Neural cell (in vitro differentiated cells): ENCODE results near the gene ACOXL. TPM values are rescaled to one million over a fixed set of nuclear protein-coding genes. Genes with fewer than 3 reads are reported as not detected.

Experiments used
- H2AFZ ChIP-seq: fragments of 200-600, 300-800 bp; sonication (generic), shearing (Covaris generic); 2 replicates; pipeline ENCODE4 v1.6.0; 2014; ENCODE audit warnings: low read depth, mild to moderate bottlenecking, antibody characterized with exemption, low read length, moderate library complexity
- H3F3A ChIP-seq: fragments of 200-600 bp; shearing (Covaris generic); 2 replicates; pipeline ENCODE4 v1.6.1; 2016; ENCODE audit warnings: mild to moderate bottlenecking, moderate library complexity, mixed read lengths, antibody characterized with exemption, low read length; ENCODE audit not compliant: insufficient read depth, poor library complexity, severe bottlenecking
- H3K27ac ChIP-seq: fragments of 200-600, 300-800 bp; sonication (generic), shearing (Covaris generic); 2 replicates; pipeline ENCODE4 v1.5.1; 2014; ENCODE audit warnings: mild to moderate bottlenecking, low read length, moderate library complexity
- H3K27me3 ChIP-seq: fragments of 300-800, 200-600 bp; sonication (generic), shearing (Covaris generic); 2 replicates; pipeline ENCODE4 v1.6.0; 2014; ENCODE audit warnings: mild to moderate bottlenecking, low read depth, low read length, moderate library complexity; ENCODE audit not compliant: insufficient read depth
- H3K36me3 ChIP-seq: fragments of 300-800, 200-600 bp; sonication (generic), shearing (Covaris generic); 2 replicates; pipeline ENCODE4 v1.5.1; 2014; ENCODE audit warnings: mild to moderate bottlenecking, antibody characterized with exemption, low read length, moderate library complexity; ENCODE audit not compliant: insufficient read depth
- H3K4me2 ChIP-seq: fragments of 300-800, 200-600 bp; sonication (generic), shearing (Covaris generic); 2 replicates; pipeline ENCODE4 v1.6.0; 2014; ENCODE audit warnings: mild to moderate bottlenecking, low read length
- H3K4me3 ChIP-seq: fragments of 300-800, 200-600 bp; sonication (generic), shearing (Covaris generic); 2 replicates; pipeline ENCODE4 v1.5.1; 2014; ENCODE audit warnings: mild to moderate bottlenecking, low read length, moderate library complexity
- H3K79me2 ChIP-seq: fragments of 200-600 bp; shearing (Covaris generic); replicated peaks from 2 replicates; pipeline ENCODE4 v1.6.0; 2014; ENCODE audit warnings: mild to moderate bottlenecking, low read length, moderate library complexity; ENCODE audit not compliant: insufficient read depth
- H3K9ac ChIP-seq: fragments of 300-800, 200-600 bp; sonication (generic), shearing (Covaris generic); 2 replicates; pipeline ENCODE4 v1.6.1; 2016; ENCODE audit warnings: mild to moderate bottlenecking, low read length, mixed read lengths
- H3K9me2 ChIP-seq: fragments of 200-600 bp; shearing (Covaris generic); 2 replicates; pipeline ENCODE4 v1.6.1; 2016; ENCODE audit warnings: mild to moderate bottlenecking, low read length, mixed read lengths; ENCODE audit not compliant: insufficient read depth
- H3K9me3 ChIP-seq: fragments of 200-600, 300-800 bp; sonication (generic), shearing (Covaris generic); 2 replicates; pipeline ENCODE4 v1.6.1; 2016; ENCODE audit warnings: mild to moderate bottlenecking, mixed run types, low read length, moderate library complexity, mixed read lengths
- H4K20me1 ChIP-seq: fragments of 200-600 bp; shearing (Covaris generic); 2 replicates; pipeline ENCODE4 v1.6.1; 2016; ENCODE audit warnings: mild to moderate bottlenecking, mixed run types; ENCODE audit not compliant: insufficient read depth
- CTCF ChIP-seq: fragments of 450-650 bp; IDR thresholded peaks from 2 replicates; pipeline ENCODE4 v1.5.1; 2014; ENCODE audit warnings: antibody characterized with exemption, mild to moderate bottlenecking, moderate library complexity; ENCODE audit not compliant: poor library complexity, severe bottlenecking
- EP300 ChIP-seq: fragments of 450-650 bp; conservative IDR thresholded peaks from 2 replicates; pipeline ENCODE4 v1.6.1; 2014; ENCODE audit warnings: antibody characterized with exemption, mild to moderate bottlenecking, moderate library complexity; ENCODE audit not compliant: poor library complexity, severe bottlenecking
- EZH2 ChIP-seq: fragments of 200-600, 300-800 bp; shearing (Covaris generic), sonication (generic); IDR thresholded peaks from 2 replicates; pipeline ENCODE4 v1.6.1; 2014; ENCODE audit warnings: antibody characterized with exemption, low read length, borderline replicate concordance, mild to moderate bottlenecking; ENCODE audit not compliant: insufficient read depth, poor library complexity, severe bottlenecking
- MXI1 ChIP-seq: fragments of 450-650 bp; conservative IDR thresholded peaks from 2 replicates; pipeline ENCODE4 v1.6.1; 2014; ENCODE audit warnings: antibody characterized with exemption, mild to moderate bottlenecking; ENCODE audit not compliant: poor library complexity, severe bottlenecking
- POLR2AphosphoS5 ChIP-seq: IDR thresholded peaks from 2 replicates; pipeline ENCODE4 v1.6.1; 2012
- RAD21 ChIP-seq: fragments of 450-650 bp; conservative IDR thresholded peaks from 2 replicates; pipeline ENCODE4 v1.6.1; 2014; ENCODE audit warnings: antibody characterized with exemption, mild to moderate bottlenecking, moderate library complexity
- REST ChIP-seq: IDR thresholded peaks from 2 replicates; pipeline ENCODE4 v1.6.1; 2012; ENCODE audit warnings: borderline replicate concordance
- SMC3 ChIP-seq: fragments of 450-650 bp; conservative IDR thresholded peaks from 2 replicates; pipeline ENCODE4 v1.6.1; 2014; ENCODE audit warnings: antibody characterized with exemption, mild to moderate bottlenecking, moderate library complexity; ENCODE audit not compliant: poor library complexity
- TAF1 ChIP-seq: IDR thresholded peaks from 2 replicates; pipeline ENCODE4 v1.6.1; 2012; ENCODE audit warnings: low read depth
- polyA plus RNA-seq: library from polyadenylated mRNA; depleted of rRNA; stranded (reverse); fragments of >200 nt; gene quantifications from 2 replicates; pipeline ENCODE4 v1.2.3, GENCODE V29; 2014

Gene ACOXL
- polyA plus RNA-seq, 1 donor from 2014 or later: not detected

- Histone ChIP-seq H3F3A (no peaks in the 10 kb centered on the region), H3K4me2 (no peak overlapping the region), H3K27me3 (no peaks in the 10 kb centered on the region), H3K9me3 (no peaks in the 10 kb centered on the region), H4K20me1 (no peaks in the 10 kb centered on the region), H3K9me2 (no peaks in the 10 kb centered on the region), H2AFZ (no peak overlapping the region), H3K4me3 (no peak overlapping the region), H3K27ac (no peak overlapping the region), H3K9ac (no peak overlapping the region), H3K79me2 (no peaks in the 10 kb centered on the region), H3K36me3 (no peaks in the 10 kb centered on the region)
- TF ChIP-seq CTCF (no peak), RAD21 (no peak), TAF1 (no peak), POLR2AphosphoS5 (no peak), REST (no peak)
Observed at GRCh38 chr2:110813896-110814295, 81.5 kb downstream of the ACOXL start.

GRCh38 chr2:110815938-110816337 is 83.6 kb downstream of the ACOXL start:
- Histone ChIP-seq H3K9me2 (no peaks in the 10 kb centered on the region), H3K36me3 (no peaks in the 10 kb centered on the region)

More at GRCh38 chr2:110815938-110816337, 83.6 kb downstream of the ACOXL start:
- Histone ChIP-seq H4K20me1 (no peaks in the 10 kb centered on the region), H3K9ac (no peak overlapping the region), H2AFZ (no peak overlapping the region), H3F3A (no peaks in the 10 kb centered on the region), H3K27me3 (no peaks in the 10 kb centered on the region), H3K9me3 (no peaks in the 10 kb centered on the region), H3K27ac (no peak overlapping the region), H3K79me2 (no peaks in the 10 kb centered on the region), H3K4me2 (no peak overlapping the region), H3K4me3 (no peak overlapping the region)
- TF ChIP-seq EZH2 (no peak), RAD21 (no peak), MXI1 (no peak), SMC3 (no peak), EP300 (no peak), POLR2AphosphoS5 (no peak), CTCF (no peak), TAF1 (no peak), REST (no peak)
